ENCODE data around the gene TMEM263.
"Not testable (repeated sequence)": the region's sequence is repeated elsewhere in the genome, so short reads cannot be mapped to it uniquely, and the experiment has no call there.

TMEM263 gene

GRCh38 chr12:106917503-106917902 lies 38.2 kb upstream of the TMEM263 start:
- H3K4me3 ChIP-seq = no peak overlapping the region
- H3K27me3 ChIP-seq = no peaks in the 10 kb centered on the region
- H3K9me3 ChIP-seq = no peaks in the 10 kb centered on the region
- no peak for TF ChIP-seq Cebpa-rat (IDR thresholded peaks at IDR 0.05)
- no peak overlapping the region for H3K9ac ChIP-seq
- no peak overlapping the region for H3K27ac ChIP-seq
- no peak overlapping the region for H3K4me2 ChIP-seq
- no peaks in the 10 kb centered on the region for H3K36me3 ChIP-seq
- peaks cover 6% of the 10 kb centered on the region for H3K4me1 ChIP-seq
- H4K20me1 ChIP-seq = no peaks in the 10 kb centered on the region

GRCh38 chr12:106918746-106919145 lies 37.0 kb upstream of the TMEM263 start:
- H3K36me3 ChIP-seq = no peaks in the 10 kb centered on the region
- H3K4me1 ChIP-seq = peaks cover 6% of the 10 kb centered on the region
- no peak overlapping the region for H3K4me3 ChIP-seq
- no peak for TF ChIP-seq Cebpa-rat (IDR thresholded peaks at IDR 0.05)
- H3K4me2 ChIP-seq = no peak overlapping the region
- no peak overlapping the region for H3K27ac ChIP-seq
- H3K9me3 ChIP-seq = peaks cover 4% of the 10 kb centered on the region
- no peak overlapping the region for H3K9ac ChIP-seq
- H3K27me3 ChIP-seq = no peaks in the 10 kb centered on the region
- no peaks in the 10 kb centered on the region for H4K20me1 ChIP-seq

- no peak overlapping the region for H3K27ac ChIP-seq
- H3K4me3 ChIP-seq = no peak overlapping the region
- H3K36me3 ChIP-seq = no peaks in the 10 kb centered on the region
- peaks cover 12% of the 10 kb centered on the region for H3K9me3 ChIP-seq
- no peak overlapping the region for H3K9ac ChIP-seq
- no peaks in the 10 kb centered on the region for H3K27me3 ChIP-seq
- H4K20me1 ChIP-seq = no peaks in the 10 kb centered on the region
- peaks cover 1% of the 10 kb centered on the region for H3K4me1 ChIP-seq
- TF ChIP-seq Cebpa-rat (IDR thresholded peaks at IDR 0.05) = no peak
- no peak overlapping the region for H3K4me2 ChIP-seq
Observed at GRCh38 chr12:106919910-106920544, 35.7 kb upstream of the TMEM263 start.

GRCh38 chr12:106921976-106922375 lies 33.7 kb upstream of the TMEM263 start:
- H3K9ac ChIP-seq, H3K4me3 ChIP-seq, H3K4me1 ChIP-seq, H3K36me3 ChIP-seq, H3K27me3 ChIP-seq, H3K27ac ChIP-seq, H4K20me1 ChIP-seq, H3K4me2 ChIP-seq: not testable (repeated sequence)
- H3K9me3 ChIP-seq = peaks cover 12% of the 10 kb centered on the region

GRCh38 chr12:106923594-106923993 lies 32.1 kb upstream of the TMEM263 start:
- H3K4me3 ChIP-seq, H3K27me3 ChIP-seq, H3K27ac ChIP-seq, H3K36me3 ChIP-seq, H3K4me1 ChIP-seq, H3K4me2 ChIP-seq, H3K9ac ChIP-seq, H4K20me1 ChIP-seq: not testable (repeated sequence)
- peaks cover 12% of the 10 kb centered on the region for H3K9me3 ChIP-seq

- H3K27me3 ChIP-seq = no peaks in the 10 kb centered on the region
- no peaks in the 10 kb centered on the region for H3K4me1 ChIP-seq
- no peak overlapping the region for H3K4me3 ChIP-seq
- no peak overlapping the region for H3K4me2 ChIP-seq
- no peak overlapping the region for H3K27ac ChIP-seq
- TF ChIP-seq Cebpa-rat (IDR thresholded peaks at IDR 0.05) = no peak
- H3K9me3 ChIP-seq = peaks cover 12% of the 10 kb centered on the region
- H3K36me3 ChIP-seq = no peaks in the 10 kb centered on the region
- H3K9ac ChIP-seq = no peak overlapping the region
- H4K20me1 ChIP-seq = no peaks in the 10 kb centered on the region
Observed at GRCh38 chr12:106924268-106924861, 31.3 kb upstream of the TMEM263 start.

- no peaks in the 10 kb centered on the region for H3K36me3 ChIP-seq
- no peak overlapping the region for H3K4me2 ChIP-seq
- H3K9ac ChIP-seq = no peak overlapping the region
- TF ChIP-seq Cebpa-rat (IDR thresholded peaks at IDR 0.05) = no peak
- H3K4me3 ChIP-seq = no peak overlapping the region
- H3K27me3 ChIP-seq = no peaks in the 10 kb centered on the region
- H3K27ac ChIP-seq = no peak overlapping the region
- no peaks in the 10 kb centered on the region for H3K4me1 ChIP-seq
- H3K9me3 ChIP-seq = peaks cover 12% of the 10 kb centered on the region
- no peaks in the 10 kb centered on the region for H4K20me1 ChIP-seq
Observed at GRCh38 chr12:106926657-106927056, 29.1 kb upstream of the TMEM263 start.

GRCh38 chr12:106934277-106934676 lies 21.4 kb upstream of the TMEM263 start:
- TF ChIP-seq Cebpa-rat (IDR thresholded peaks at IDR 0.05) = no peak
- no peak overlapping the region for H3K9ac ChIP-seq
- no peaks in the 10 kb centered on the region for H3K9me3 ChIP-seq
- no peak overlapping the region for H3K4me2 ChIP-seq
- H3K27me3 ChIP-seq = no peaks in the 10 kb centered on the region
- H4K20me1 ChIP-seq = no peaks in the 10 kb centered on the region
- H3K4me1 ChIP-seq = no peaks in the 10 kb centered on the region
- H3K36me3 ChIP-seq = no peaks in the 10 kb centered on the region
- no peak overlapping the region for H3K4me3 ChIP-seq
- no peak overlapping the region for H3K27ac ChIP-seq

- H3K27me3 ChIP-seq = no peaks in the 10 kb centered on the region
- no peak overlapping the region for H3K9ac ChIP-seq
- no peak overlapping the region for H3K4me2 ChIP-seq
- peaks cover 41% of the 10 kb centered on the region for H3K9me3 ChIP-seq
- no peaks in the 10 kb centered on the region for H3K4me1 ChIP-seq
- no peak overlapping the region for H3K4me3 ChIP-seq
- H4K20me1 ChIP-seq = no peaks in the 10 kb centered on the region
- no peak for TF ChIP-seq Cebpa-rat (IDR thresholded peaks at IDR 0.05)
- no peaks in the 10 kb centered on the region for H3K36me3 ChIP-seq
- H3K27ac ChIP-seq = no peak overlapping the region
Observed at GRCh38 chr12:106941481-106942156, 14.1 kb upstream of the TMEM263 start.

GRCh38 chr12:106942775-106943174 lies 12.9 kb upstream of the TMEM263 start:
- Histone ChIP-seq H3K9ac (no peak overlapping the region), H3K36me3 (no peaks in the 10 kb centered on the region), H4K20me1 (no peaks in the 10 kb centered on the region), H3K27me3 (no peaks in the 10 kb centered on the region), H3K9me3 (peaks cover 53% of the 10 kb centered on the region), H3K4me2 (no peak overlapping the region), H3K27ac (no peak overlapping the region), H3K4me1 (no peaks in the 10 kb centered on the region), H3K4me3 (no peak overlapping the region)
- no peak for TF ChIP-seq Cebpa-rat (IDR thresholded peaks at IDR 0.05)
